HepG2 (cell line): Measurements from ENCODE around the gene LAMB4. TPM values are rescaled to one million over a fixed set of nuclear protein-coding genes. Genes with fewer than 3 reads are reported as not detected.

ENCODE experiments used
- ATAC-seq: fragments of 200-7000 bp; cut with Tn5 transposase; 3 replicates; pipeline ENCODE4 v1.9.1; 2020; ENCODE audit warnings: mild to moderate bottlenecking, moderate library complexity
- BruUV-seq: library from RNA; stranded (reverse); fragments of 400-500 nt; replicated peaks from 2 replicates; lab custom pipeline; 2021; lab: Mats Ljungman, UMichigan
- CTCF ChIA-PET: fragments of 300-600 bp; formaldehyde crosslinking; extraction: SDS; loops from one replicate; lab custom pipeline; 2021; ENCODE audit warnings: low total read pairs, inconsistent platforms, low intra/inter-chr PET ratio; lab: Yijun Ruan, JAX
- POLR2A ChIA-PET: fragments of 350-600 bp; sonication (Branson Sonifier 250); formaldehyde crosslinking; loops from one replicate; lab custom pipeline; 2020; ENCODE audit warnings: antibody characterized with exemption, inconsistent platforms; lab: Yijun Ruan, JAX
- DNase-seq: peaks from one replicate; pipeline ENCODE4 v3.0.0-alpha.2; 2015; ENCODE audit warnings: low spot score
- FAIRE-seq: peaks from 3 replicates; lab custom pipeline; 2011; peaks lifted over from hg19 to GRCh38; lab: Jason Lieb, UNC
- H2AFZ ChIP-seq: one replicate; pipeline ENCODE4 v1.6.1; 2011; ENCODE audit warnings: low read length, inconsistent platforms
- H3K27ac ChIP-seq: fragments of 300-600 bp; 3 replicates; pipeline ENCODE4 v1.8.0; 2011; ENCODE audit warnings: mixed run types, mild to moderate bottlenecking, mixed read lengths, low read length, inconsistent platforms; ENCODE audit not compliant: insufficient read depth; ENCODE audit errors: extremely low read length
- H3K27me3 ChIP-seq, 2 experiments: fragments of 200-600 bp in 1 of 2; 2 replicates in 1 of 2; 3 replicates in 1 of 2; pipeline versions ENCODE4 v1.6.0 to v1.8.0; 2011; ENCODE audit warnings: low read length in 2 of 2, mild to moderate bottlenecking in 2 of 2, moderate library complexity in 2 of 2, inconsistent platforms in 1 of 2; ENCODE audit not compliant: insufficient read depth in 2 of 2, control insufficient read depth in 1 of 2
- H3K36me3 ChIP-seq, 2 experiments: fragments of 200-600 bp in 1 of 2; replicated peaks in 1 of 2; 2 replicates in 1 of 2; 3 replicates in 1 of 2; pipeline versions ENCODE4 v1.5.1 to v1.8.0; 2011; ENCODE audit warnings: low read length in 2 of 2, inconsistent platforms in 1 of 2; ENCODE audit not compliant: insufficient read depth in 2 of 2, control insufficient read depth in 1 of 2
- H3K4me1 ChIP-seq: 2 replicates; pipeline ENCODE4 v1.5.1; 2012; ENCODE audit warnings: low read length, inconsistent platforms; ENCODE audit not compliant: insufficient read depth
- H3K4me2 ChIP-seq: 2 replicates; pipeline ENCODE4 v1.6.0; 2011; ENCODE audit warnings: low read depth, low read length, inconsistent platforms
- H3K4me3 ChIP-seq, 3 experiments: fragments of 200-600 bp in 1 of 3; sonication (generic), shearing (Covaris generic) in 1 of 3; replicated peaks in 1 of 3; 2 replicates each; pipeline ENCODE4 v1.5.1; 2011 to 2016; ENCODE audit warnings: low read length in 3 of 3, inconsistent platforms in 2 of 3, low read depth in 2 of 3, mild to moderate bottlenecking in 2 of 3, control low read depth in 1 of 3, mixed read lengths in 1 of 3; ENCODE audit not compliant: insufficient read depth in 1 of 3
- H3K79me2 ChIP-seq: one replicate; pipeline ENCODE4 v1.6.1; 2011; ENCODE audit warnings: low read length, inconsistent platforms; ENCODE audit not compliant: insufficient read depth
- H3K9ac ChIP-seq: 2 replicates; pipeline ENCODE4 v1.6.0; 2011; ENCODE audit warnings: mild to moderate bottlenecking, low read depth, low read length, inconsistent platforms; ENCODE audit not compliant: insufficient read depth
- H3K9me3 ChIP-seq: 2 replicates; pipeline ENCODE4 v1.5.1; 2012; ENCODE audit warnings: mild to moderate bottlenecking, low read length
- H4K20me1 ChIP-seq: 2 replicates; pipeline ENCODE4 v1.6.0; 2011; ENCODE audit warnings: inconsistent platforms, mild to moderate bottlenecking, low read length, moderate library complexity; ENCODE audit not compliant: insufficient read depth
- ARNT ChIP-seq: fragments of 450-650 bp; IDR thresholded peaks from 2 replicates; pipeline ENCODE4 v1.6.1; 2017
- CEBPB ChIP-seq: IDR thresholded peaks from 2 replicates; pipeline ENCODE4 v1.6.1; 2011; ENCODE audit warnings: low read depth, low read length, improper control_type of control experiment, borderline replicate concordance
- JUND ChIP-seq: sonication (generic); formaldehyde crosslinking; IDR thresholded peaks from 2 replicates; pipeline ENCODE4 v1.8.0; 2022; ENCODE audit warnings: mild to moderate bottlenecking, missing genetic modification reagents
- KAT2B ChIP-seq: fragments of 150-350 bp; IDR thresholded peaks from 2 replicates; pipeline ENCODE4 v1.6.1; 2014; ENCODE audit warnings: low read depth, low read length, borderline replicate concordance
- MAFF ChIP-seq: IDR thresholded peaks from 2 replicates; pipeline ENCODE4 v1.6.1; 2011; ENCODE audit warnings: low read depth, low read length, improper control_type of control experiment
- MED13 ChIP-seq: sonication (generic); formaldehyde crosslinking; IDR thresholded peaks from 2 replicates; pipeline ENCODE4 v1.5.0; 2020; ENCODE audit warnings: missing genetic modification reagents
- MIER2 ChIP-seq: IDR thresholded peaks from 2 replicates; pipeline ENCODE4 v1.6.1; 2016; ENCODE audit warnings: missing biosample characterization, missing genetic modification reagents
- POLR2AphosphoS5 ChIP-seq: IDR thresholded peaks from 2 replicates; pipeline ENCODE4 v1.6.1; 2012; ENCODE audit warnings: low read depth, low read length
- STAT5B ChIP-seq: sonication (generic); formaldehyde crosslinking; IDR thresholded peaks from 2 replicates; pipeline ENCODE4 v1.4.0; 2020; ENCODE audit warnings: missing genetic modification reagents
- TARDBP ChIP-seq: sonication (generic); formaldehyde crosslinking; IDR thresholded peaks from 2 replicates; pipeline ENCODE4 v1.8.0; 2022; ENCODE audit warnings: mild to moderate bottlenecking, missing genetic modification reagents
- TBX2 ChIP-seq: sonication (generic); formaldehyde crosslinking; IDR thresholded peaks from 2 replicates; pipeline ENCODE4 v1.5.0; 2020; ENCODE audit warnings: missing genetic modification reagents, mild to moderate bottlenecking, borderline replicate concordance
- ZBTB1 ChIP-seq: sonication (generic); formaldehyde crosslinking; IDR thresholded peaks from 2 replicates; pipeline ENCODE4 v1.4.0; 2020; ENCODE audit warnings: missing genetic modification reagents, borderline replicate concordance
- ZBTB7A ChIP-seq: sonication (generic); formaldehyde crosslinking; IDR thresholded peaks from 2 replicates; pipeline ENCODE4 v1.8.0; 2022; ENCODE audit warnings: mild to moderate bottlenecking, missing genetic modification reagents
- ZNF329 ChIP-seq: sonication (generic); formaldehyde crosslinking; IDR thresholded peaks from 2 replicates; pipeline ENCODE4 v1.9.0; 2021; ENCODE audit warnings: low read depth, mild to moderate bottlenecking, missing genetic modification reagents
- ZNF354B ChIP-seq: sonication (generic); formaldehyde crosslinking; IDR thresholded peaks from 2 replicates; pipeline ENCODE4 v1.8.0; 2022; ENCODE audit warnings: mild to moderate bottlenecking, missing genetic modification reagents
- ZNF607 ChIP-seq: sonication (generic); formaldehyde crosslinking; IDR thresholded peaks from 2 replicates; pipeline ENCODE4 v1.5.1; 2020; ENCODE audit warnings: missing genetic modification reagents, mild to moderate bottlenecking, borderline replicate concordance
- ZNF891 ChIP-seq: sonication (generic); formaldehyde crosslinking; IDR thresholded peaks from 2 replicates; pipeline ENCODE4 v1.5.0; 2020; ENCODE audit warnings: mild to moderate bottlenecking, missing genetic modification reagents
- ZSCAN12 ChIP-seq: sonication (generic); formaldehyde crosslinking; IDR thresholded peaks from 2 replicates; pipeline ENCODE4 v1.9.0; 2021; ENCODE audit warnings: mild to moderate bottlenecking, missing genetic modification reagents
- ZSCAN9 ChIP-seq: IDR thresholded peaks from 2 replicates; pipeline ENCODE4 v1.6.1; 2016; ENCODE audit warnings: borderline replicate concordance
- WGBS: methylation state at CpG from one replicate; pipeline ENCODE4 v1.1.6; 2017; ENCODE audit warnings: low lambda C conversion rate; 5-methylcytosine and 5-hydroxymethylcytosine counted together
- in situ Hi-C: cut with HindIII; loops from 2 replicates; pipeline ENCODE4 v1.10.0; 2017; ENCODE audit warnings: low pct_unique_long_range_greater_than_20kb; ENCODE audit not compliant: extremely low pct_ligation_motif_present
- intact Hi-C: fragments of 100-400 bp; cut with micrococcal nuclease; formaldehyde crosslinking; loops from one replicate; pipeline ENCODE4 v1.10.0; 2022; ENCODE audit not compliant: unreplicated experiment
- polyA plus RNA-seq, 8 experiments: library from polyadenylated mRNA; depleted of rRNA in 3 of 8; stranded (reverse) in 7 of 8; unstranded in 1 of 8; fragments of >200 nt; fragmentation: Illumina TruSeq in 4 of 8; extraction: Trizol in 4 of 8; gene quantifications; 2 replicates each; pipeline versions ENCODE4 v1.2.1 to v1.2.3, GENCODE V29; 2011 to 2016; ENCODE audit warnings: low read depth in 4 of 8, missing spikeins in 1 of 8, mixed read lengths in 1 of 8; ENCODE audit not compliant: insufficient read depth in 1 of 8
- total RNA-seq, 5 experiments: library from RNA; depleted of rRNA; stranded (reverse); fragments of >200 nt; fragmentation: Illumina TruSeq; extraction: Trizol; gene quantifications; 2 replicates each; pipeline ENCODE4 v1.2.3, GENCODE V29; 2016; ENCODE audit warnings: low read depth in 1 of 5
- TF ChIP-seq, protein P1 (sequence below): sonication (generic); formaldehyde crosslinking; IDR thresholded peaks from 2 replicates; pipeline ENCODE4 v1.8.0; 2022; ENCODE audit warnings: mild to moderate bottlenecking, missing genetic modification reagents
- TF ChIP-seq, protein P2 (sequence below): sonication (generic); formaldehyde crosslinking; IDR thresholded peaks from 2 replicates; pipeline ENCODE4 v1.5.0; 2020; ENCODE audit warnings: mild to moderate bottlenecking, missing genetic modification reagents
- TF ChIP-seq, protein P3 (sequence below): sonication (generic); formaldehyde crosslinking; IDR thresholded peaks from 2 replicates; pipeline ENCODE4 v1.4.0; 2020; ENCODE audit warnings: missing genetic modification reagents, borderline replicate concordance

The LAMB4 gene
- total and polyA plus RNA-seq, 2 of the 13 experiments (the other 11 are each of a cell fraction or from before 2014, with no cell fraction given) = 0.05 TPM; not detected in 1

DNA sequence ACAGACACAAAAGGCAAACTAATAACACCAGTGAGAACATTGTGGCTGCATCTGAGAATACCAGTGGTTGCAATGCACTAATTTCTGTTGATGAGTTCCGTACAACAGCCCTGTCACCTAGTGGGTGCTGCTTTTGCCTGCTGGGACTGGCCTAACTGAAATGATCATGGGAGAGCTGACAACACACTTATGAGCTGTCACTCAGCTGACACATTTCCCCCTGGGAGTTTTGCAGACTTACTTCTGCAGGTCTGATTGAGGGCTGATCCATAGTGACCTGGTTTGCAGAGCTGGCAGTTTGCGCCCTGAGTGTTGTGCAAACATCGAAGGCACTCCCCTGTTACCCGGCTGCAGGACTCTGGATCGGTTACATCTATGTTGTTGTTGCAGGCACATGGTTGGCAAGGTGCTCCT lies 66.6 kb downstream of the LAMB4 start:
- Histone ChIP-seq H2AFZ (no peak overlapping the region), H3K9ac (no peak overlapping the region), H3K4me1 (peaks cover 25% of the 10 kb centered on the region), H4K20me1 (no peaks in the 10 kb centered on the region), H3K4me3 (no peak overlapping the region), H3K79me2 (no peaks in the 10 kb centered on the region), H3K4me2 (peak overlapping the region; percentile 43), H3K36me3 (no peaks in the 10 kb centered on the region), H3K9me3 (no peaks in the 10 kb centered on the region), H3K27ac (no peak overlapping the region), H3K27me3 (peaks cover 0 to 11% of the 10 kb centered on the region in 2 experiments; a peak in 1 of 5 replicates)
- in situ Hi-C loops (no loop called here), intact Hi-C loops (no loop called here)
- 5% methylated on average over 5 of the region's 5 CpGs for WGBS
- BruUV-seq = no TSS peak
- POLR2A ChIA-PET = no interaction called here
- DNase-seq (peak; percentile 28), FAIRE-seq (peak; percentile 66), ATAC-seq (peak; percentile 89)
- CTCF ChIA-PET = no interaction called here
- no peak for TF ChIP-seq ZSCAN12
- TF ChIP-seq TBX2 (CRISPR knock-in tag) = 0 out of 2 replicates have a peak, but pooled peaks have one; percentile 19
- TF ChIP-seq, protein P1, sequence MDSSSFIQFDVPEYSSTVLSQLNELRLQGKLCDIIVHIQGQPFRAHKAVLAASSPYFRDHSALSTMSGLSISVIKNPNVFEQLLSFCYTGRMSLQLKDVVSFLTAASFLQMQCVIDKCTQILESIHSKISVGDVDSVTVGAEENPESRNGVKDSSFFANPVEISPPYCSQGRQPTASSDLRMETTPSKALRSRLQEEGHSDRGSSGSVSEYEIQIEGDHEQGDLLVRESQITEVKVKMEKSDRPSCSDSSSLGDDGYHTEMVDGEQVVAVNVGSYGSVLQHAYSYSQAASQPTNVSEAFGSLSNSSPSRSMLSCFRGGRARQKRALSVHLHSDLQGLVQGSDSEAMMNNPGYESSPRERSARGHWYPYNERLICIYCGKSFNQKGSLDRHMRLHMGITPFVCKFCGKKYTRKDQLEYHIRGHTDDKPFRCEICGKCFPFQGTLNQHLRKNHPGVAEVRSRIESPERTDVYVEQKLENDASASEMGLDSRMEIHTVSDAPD (CRISPR knock-in tag) = no peak
- TF ChIP-seq ZNF607 (CRISPR knock-in tag) = no peak
- no peak for TF ChIP-seq ZNF354B (CRISPR knock-in tag)
- TF ChIP-seq MED13 (CRISPR knock-in tag) = no peak
- TF ChIP-seq, protein P2, sequence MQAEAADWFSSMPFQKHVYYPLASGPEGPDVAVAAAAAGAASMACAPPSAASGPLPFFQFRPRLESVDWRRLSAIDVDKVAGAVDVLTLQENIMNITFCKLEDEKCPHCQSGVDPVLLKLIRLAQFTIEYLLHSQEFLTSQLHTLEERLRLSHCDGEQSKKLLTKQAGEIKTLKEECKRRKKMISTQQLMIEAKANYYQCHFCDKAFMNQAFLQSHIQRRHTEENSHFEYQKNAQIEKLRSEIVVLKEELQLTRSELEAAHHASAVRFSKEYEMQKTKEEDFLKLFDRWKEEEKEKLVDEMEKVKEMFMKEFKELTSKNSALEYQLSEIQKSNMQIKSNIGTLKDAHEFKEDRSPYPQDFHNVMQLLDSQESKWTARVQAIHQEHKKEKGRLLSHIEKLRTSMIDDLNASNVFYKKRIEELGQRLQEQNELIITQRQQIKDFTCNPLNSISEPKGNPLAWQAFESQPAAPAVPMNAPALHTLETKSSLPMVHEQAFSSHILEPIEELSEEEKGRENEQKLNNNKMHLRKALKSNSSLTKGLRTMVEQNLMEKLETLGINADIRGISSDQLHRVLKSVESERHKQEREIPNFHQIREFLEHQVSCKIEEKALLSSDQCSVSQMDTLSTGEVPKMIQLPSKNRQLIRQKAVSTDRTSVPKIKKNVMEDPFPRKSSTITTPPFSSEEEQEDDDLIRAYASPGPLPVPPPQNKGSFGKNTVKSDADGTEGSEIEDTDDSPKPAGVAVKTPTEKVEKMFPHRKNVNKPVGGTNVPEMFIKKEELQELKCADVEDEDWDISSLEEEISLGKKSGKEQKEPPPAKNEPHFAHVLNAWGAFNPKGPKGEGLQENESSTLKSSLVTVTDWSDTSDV (CRISPR knock-in tag) = no peak
- peak; percentile 47; the same call in 1 of the 2 replicates for TF ChIP-seq CEBPB
- no peak for TF ChIP-seq ZNF891 (CRISPR knock-in tag)
- no peak for TF ChIP-seq ZNF329 (CRISPR knock-in tag)
- TF ChIP-seq MAFF = 0 out of 2 replicates have a peak, but pooled peaks have one; percentile 35
- TF ChIP-seq ZBTB1 (CRISPR knock-in tag) = no peak
- no peak for TF ChIP-seq STAT5B (CRISPR knock-in tag)
- TF ChIP-seq ARNT = no peak
- no peak for TF ChIP-seq ZSCAN9 (CRISPR knock-in tag)
- no peak for TF ChIP-seq MIER2 (CRISPR knock-in tag)
- TF ChIP-seq ZBTB7A (CRISPR knock-in tag) = no peak
- TF ChIP-seq KAT2B = no peak
- TF ChIP-seq POLR2AphosphoS5 = no peak
- TF ChIP-seq JUND = no peak
- TF ChIP-seq, protein P3, sequence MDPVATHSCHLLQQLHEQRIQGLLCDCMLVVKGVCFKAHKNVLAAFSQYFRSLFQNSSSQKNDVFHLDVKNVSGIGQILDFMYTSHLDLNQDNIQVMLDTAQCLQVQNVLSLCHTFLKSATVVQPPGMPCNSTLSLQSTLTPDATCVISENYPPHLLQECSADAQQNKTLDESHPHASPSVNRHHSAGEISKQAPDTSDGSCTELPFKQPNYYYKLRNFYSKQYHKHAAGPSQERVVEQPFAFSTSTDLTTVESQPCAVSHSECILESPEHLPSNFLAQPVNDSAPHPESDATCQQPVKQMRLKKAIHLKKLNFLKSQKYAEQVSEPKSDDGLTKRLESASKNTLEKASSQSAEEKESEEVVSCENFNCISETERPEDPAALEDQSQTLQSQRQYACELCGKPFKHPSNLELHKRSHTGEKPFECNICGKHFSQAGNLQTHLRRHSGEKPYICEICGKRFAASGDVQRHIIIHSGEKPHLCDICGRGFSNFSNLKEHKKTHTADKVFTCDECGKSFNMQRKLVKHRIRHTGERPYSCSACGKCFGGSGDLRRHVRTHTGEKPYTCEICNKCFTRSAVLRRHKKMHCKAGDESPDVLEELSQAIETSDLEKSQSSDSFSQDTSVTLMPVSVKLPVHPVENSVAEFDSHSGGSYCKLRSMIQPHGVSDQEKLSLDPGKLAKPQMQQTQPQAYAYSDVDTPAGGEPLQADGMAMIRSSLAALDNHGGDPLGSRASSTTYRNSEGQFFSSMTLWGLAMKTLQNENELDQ (CRISPR knock-in tag) = no peak
- no peak for TF ChIP-seq TARDBP (CRISPR knock-in tag)
